Thyroid gland (tissue), 4 donors: ENCODE measurements around the gene ARID5A. TPM values are rescaled to one million over a fixed set of nuclear protein-coding genes. Genes with fewer than 3 reads are reported as not detected.

Experiments
- DNase-seq, 2 donors: peaks; one replicate each; pipeline ENCODE4 v3.0.0-alpha.2; 2019
- H3K27ac ChIP-seq, 3 donors: fragments of 200-600 bp; sonication (generic); 1 replicate in 2 of 3; 2 replicates in 1 of 3; pipeline ENCODE4 v1.5.1; 2016 to 2019; ENCODE audit warnings: mild to moderate bottlenecking in 1 of 3, moderate library complexity in 1 of 3
- H3K27me3 ChIP-seq: fragments of 200-600 bp; sonication (generic); one replicate; pipeline ENCODE4 v1.5.1; 2019
- H3K36me3 ChIP-seq, 2 donors: fragments of 200-600 bp; sonication (generic); one replicate each; pipeline ENCODE4 v1.5.1; 2016 to 2019
- H3K4me1 ChIP-seq, 2 donors: fragments of 200-600 bp; sonication (generic); one replicate each; pipeline ENCODE4 v1.5.1; 2017 to 2019
- H3K4me3 ChIP-seq, 3 donors: fragments of 200-600 bp; sonication (generic); replicated peaks in 1 of 3; 1 replicate in 2 of 3; 2 replicates in 1 of 3; pipeline ENCODE4 v1.5.1; 2016; ENCODE audit warnings: mild to moderate bottlenecking in 1 of 3
- H3K9me3 ChIP-seq: fragments of 200-600 bp; sonication (generic); one replicate; pipeline ENCODE4 v1.5.1; 2017
- CTCF ChIP-seq, 6 experiments: fragments of 200-600 bp in 3 of 6; fragments of 450-650 bp in 3 of 6; sonication (generic) in 3 of 6; IDR thresholded peaks; one replicate each; pipeline ENCODE4 v1.5.1; 2016 to 2019; ENCODE audit warnings: antibody characterized with exemption in 6 of 6, mild to moderate bottlenecking in 2 of 6, inconsistent platforms in 1 of 6, moderate library complexity in 1 of 6
- POLR2A ChIP-seq, 2 donors: fragments of 450-650 bp; IDR thresholded peaks; one replicate each; pipeline ENCODE4 v1.6.1; 2017; ENCODE audit warnings: antibody characterized with exemption in 2 of 2, mild to moderate bottlenecking in 2 of 2, moderate library complexity in 1 of 2
- WGBS, 2 donors: methylation state at CpG; one replicate each; pipeline ENCODE4 v1.1.5; 2017; 5-methylcytosine and 5-hydroxymethylcytosine counted together
- intact Hi-C: fragments of 100-400 bp; cut with DNase I; formaldehyde crosslinking; loops from one replicate; pipeline ENCODE4 v1.15.1; 2023
- total RNA-seq, 4 donors: library from RNA; depleted of rRNA; stranded (reverse); fragments of >200 nt; gene quantifications; one replicate each; pipeline ENCODE4 v1.2.3, GENCODE V29; 2016

The ARID5A gene
- total RNA-seq, 4 donors from 2014 or later, result 9.2 to 29.3 (median 20.0) TPM

GRCh38 chr2:96520231-96520630 lies 16.3 kb upstream of the ARID5A start:
- TF ChIP-seq POLR2A (IDR thresholded peaks at IDR 0.05) (no peak), CTCF (IDR thresholded peaks at IDR 0.05) (no peak)
- intact Hi-C loops, result loop anchor here (10.0 kb wide), 1 partner anchor 285 kb away; no protein-coding TSS in a partner anchor
- Histone ChIP-seq H3K36me3 (no peaks in the 10 kb centered on the region), H3K27ac (no peak overlapping the region), H3K9me3 (no peaks in the 10 kb centered on the region), H3K27me3 (no peaks in the 10 kb centered on the region), H3K4me1 (no peaks in the 10 kb centered on the region), H3K4me3 (no peak overlapping the region)
- WGBS, 2 donors, result 85 to 87% methylated on average over 4 of the region's 4 CpGs
- DNase-seq, result no peak

- Histone ChIP-seq H3K4me1 (no peaks in the 10 kb centered on the region), H3K36me3 (no peaks in the 10 kb centered on the region), H3K9me3 (no peaks in the 10 kb centered on the region), H3K27ac (no peak overlapping the region), H3K4me3 (no peak overlapping the region), H3K27me3 (no peaks in the 10 kb centered on the region)
- TF ChIP-seq CTCF (IDR thresholded peaks at IDR 0.05) (no peak), POLR2A (IDR thresholded peaks at IDR 0.05) (no peak)
- 66 to 75% methylated on average over 3 of the region's 3 CpGs for WGBS, 2 donors
- intact Hi-C loops, result loop anchor here (10.0 kb wide), 1 partner anchor 284 kb away; no protein-coding TSS in a partner anchor
- DNase-seq, result no peak
Measured at GRCh38 chr2:96520697-96521096, 15.9 kb upstream of the ARID5A start.

- WGBS, 2 donors, result 92 to 93% methylated on average over 2 of the region's 2 CpGs
- Histone ChIP-seq H3K4me1 (no peaks in the 10 kb centered on the region), H3K27me3 (no peaks in the 10 kb centered on the region), H3K36me3 (no peaks in the 10 kb centered on the region), H3K27ac (no peak overlapping the region), H3K9me3 (no peaks in the 10 kb centered on the region), H3K4me3 (no peak overlapping the region)
- TF ChIP-seq POLR2A (IDR thresholded peaks at IDR 0.05) (no peak), CTCF (IDR thresholded peaks at IDR 0.05) (no peak)
- DNase-seq, result no peak
- intact Hi-C loops, result loop anchor here (10.0 kb wide), 1 partner anchor 284 kb away; no protein-coding TSS in a partner anchor
Measured at GRCh38 chr2:96521219-96521618, 15.3 kb upstream of the ARID5A start.

- peaks cover 0 to 11% of the 10 kb centered on the region in 2 donors for H3K4me1 ChIP-seq
- H3K9me3 ChIP-seq, result no peaks in the 10 kb centered on the region
- H3K4me3 ChIP-seq, result no peak overlapping the region
- intact Hi-C loops, result loop anchor here (10.0 kb wide), 1 partner anchor 282 kb away; no protein-coding TSS in a partner anchor
- no peaks in the 10 kb centered on the region for H3K27me3 ChIP-seq
- TF ChIP-seq POLR2A (IDR thresholded peaks at IDR 0.05), result no peak
- TF ChIP-seq CTCF (IDR thresholded peaks at IDR 0.05), result no peak
- DNase-seq, result no peak
- no peak overlapping the region for H3K27ac ChIP-seq
- WGBS, 2 donors, result 85 to 86% methylated on average over 9 of the region's 9 CpGs
- no peaks in the 10 kb centered on the region for H3K36me3 ChIP-seq
Measured at GRCh38 chr2:96522304-96523203, 14.0 kb upstream of the ARID5A start.
